Occipital lobe (tissue), 2 donors: ENCODE measurements around the gene NCAPD2. TPM values are rescaled to one million over a fixed set of nuclear protein-coding genes. Genes with fewer than 3 reads are reported as not detected.
"Not testable (repeated sequence)": the region's sequence is repeated elsewhere in the genome, so short reads cannot be mapped to it uniquely, and the experiment has no call there.

Source experiments
- DNase-seq: peaks from one replicate; lab custom pipeline; 2025; lab: John Stamatoyannopoulos, UW
- total RNA-seq: library from RNA; depleted of rRNA; stranded (reverse); fragments of >200 nt; gene quantifications from one replicate; pipeline ENCODE4 v1.2.3, GENCODE V29; 2014

NCAPD2 gene
- total RNA-seq, 1 donor from 2014 or later = 9.0 TPM

GRCh38 chr12:6550294-6551062 lies 56.6 kb downstream of the NCAPD2 start:
- no peak for DNase-seq

- peak; percentile 67 for DNase-seq
Observed at GRCh38 chr12:6551063-6551461, 57.2 kb downstream of the NCAPD2 start.

- no peak for DNase-seq
Observed at GRCh38 chr12:6551496-6552139, 57.7 kb downstream of the NCAPD2 start.

GRCh38 chr12:6552140-6552551 lies 58.2 kb downstream of the NCAPD2 start:
- DNase-seq = peak; percentile 31

GRCh38 chr12:6553051-6553868 lies 59.4 kb downstream of the NCAPD2 start:
- DNase-seq = peak; percentile 66

- peak; percentile 47 for DNase-seq
Observed at GRCh38 chr12:6554168-6555017, 60.5 kb downstream of the NCAPD2 start.

GRCh38 chr12:6555018-6555691 lies 61.3 kb downstream of the NCAPD2 start:
- DNase-seq = no peak

GRCh38 chr12:6556496-6556817 lies 62.6 kb downstream of the NCAPD2 start:
- DNase-seq = not testable (repeated sequence)

- DNase-seq = no peak
Observed at GRCh38 chr12:6556857-6557256, 63.0 kb downstream of the NCAPD2 start.

GRCh38 chr12:6558014-6558760 lies 64.3 kb downstream of the NCAPD2 start:
- not testable (repeated sequence) for DNase-seq

- no peak for DNase-seq
Observed at GRCh38 chr12:6559500-6559899, 65.6 kb downstream of the NCAPD2 start.

- no peak for DNase-seq
Observed at GRCh38 chr12:6560501-6561205, 66.8 kb downstream of the NCAPD2 start.

- DNase-seq = no peak
Observed at GRCh38 chr12:6562881-6563280, 69.0 kb downstream of the NCAPD2 start.

GRCh38 chr12:6563448-6564050 lies 69.6 kb downstream of the NCAPD2 start:
- DNase-seq = no peak

- no peak for DNase-seq
Observed at GRCh38 chr12:6567112-6567670, 73.3 kb downstream of the NCAPD2 start.

- no peak for DNase-seq
Observed at GRCh38 chr12:6569312-6569711, 75.4 kb downstream of the NCAPD2 start.

GRCh38 chr12:6569786-6570185 lies 75.9 kb downstream of the NCAPD2 start:
- no peak for DNase-seq

- DNase-seq = no peak
Observed at GRCh38 chr12:6570264-6570887, 76.5 kb downstream of the NCAPD2 start.
